SU-DHL-6 (cell line): ENCODE measurements around the gene TMEM117.

ENCODE experiments used
- H2AFZ ChIP-seq: fragments of 200-600 bp; sonication (generic); 2 replicates; pipeline ENCODE4 v1.6.1; 2014; ENCODE audit warnings: low read depth, mild to moderate bottlenecking, moderate library complexity, mixed read lengths, antibody characterized with exemption, low read length; ENCODE audit not compliant: severe bottlenecking
- H3F3A ChIP-seq: fragments of 200-600 bp; shearing (Covaris generic); 2 replicates; pipeline ENCODE4 v1.6.0; 2016; ENCODE audit warnings: antibody characterized with exemption, mild to moderate bottlenecking; ENCODE audit not compliant: insufficient read depth
- H3K27ac ChIP-seq: fragments of 200-600 bp; sonication (generic); 2 replicates; pipeline ENCODE4 v1.5.1; 2016; ENCODE audit warnings: low read depth, mild to moderate bottlenecking, low read length, moderate library complexity, mixed read lengths
- H3K27me3 ChIP-seq: fragments of 200-600 bp; sonication (generic), shearing (Covaris generic); 2 replicates; pipeline ENCODE4 v1.6.0; 2014; ENCODE audit warnings: mild to moderate bottlenecking, low read length
- H3K36me3 ChIP-seq: fragments of 200-600 bp; sonication (generic); 2 replicates; pipeline ENCODE4 v1.6.1; 2014; ENCODE audit warnings: mild to moderate bottlenecking, low read length, mixed read lengths
- H3K4me2 ChIP-seq: fragments of 300-600, 200-600 bp; shearing (Covaris generic), sonication (generic); 2 replicates; pipeline ENCODE4 v1.6.0; 2014; ENCODE audit warnings: low read length, low read depth, mild to moderate bottlenecking; ENCODE audit not compliant: poor library complexity, severe bottlenecking
- H3K4me3 ChIP-seq: fragments of 200-600 bp; sonication (generic); 2 replicates; pipeline ENCODE4 v1.5.1; 2014; ENCODE audit warnings: antibody characterized with exemption, low read length, mild to moderate bottlenecking, mixed read lengths; ENCODE audit not compliant: insufficient read depth, poor library complexity, severe bottlenecking
- H3K79me2 ChIP-seq: fragments of 200-600 bp; sonication (generic); 2 replicates; pipeline ENCODE4 v1.6.1; 2014; ENCODE audit warnings: mild to moderate bottlenecking, low read length, moderate library complexity; ENCODE audit not compliant: insufficient read depth
- H3K9ac ChIP-seq: fragments of 200-600 bp; sonication (generic); 2 replicates; pipeline ENCODE4 v1.7.0; 2014; ENCODE audit warnings: mild to moderate bottlenecking, low read length
- H3K9me2 ChIP-seq: fragments of 200-600 bp; sonication (generic); replicated peaks from 2 replicates; pipeline ENCODE4 v1.6.1; 2014; ENCODE audit warnings: low read length; ENCODE audit not compliant: insufficient read depth
- H3K9me3 ChIP-seq: fragments of 200-600 bp; sonication (generic); 2 replicates; pipeline ENCODE4 v1.6.1; 2014; ENCODE audit warnings: low read length, mixed read lengths; ENCODE audit not compliant: insufficient read depth
- H4K20me1 ChIP-seq: fragments of 200-600 bp; sonication (generic); 2 replicates; pipeline ENCODE4 v1.6.1; 2014; ENCODE audit warnings: low read depth, mild to moderate bottlenecking, antibody characterized with exemption, low read length, moderate library complexity, mixed read lengths
- EZH2phosphoT487 ChIP-seq: fragments of 200-600 bp; sonication (generic), shearing (Covaris generic); conservative IDR thresholded peaks from 2 replicates; pipeline ENCODE4 v1.6.1; 2018; ENCODE audit warnings: mild to moderate bottlenecking, antibody characterized with exemption, low read length, moderate library complexity, mixed read lengths
- TF ChIP-seq, protein P1 (sequence below): fragments of 200-600 bp; sonication (generic); IDR thresholded peaks from one replicate; pipeline ENCODE4 v1.5.1; 2017; ENCODE audit warnings: antibody characterized with exemption, mild to moderate bottlenecking, low read length, moderate library complexity; ENCODE audit not compliant: insufficient read depth, poor library complexity, severe bottlenecking

Gene TMEM117

GRCh38 chr12:43964033-43964432 lies 128.2 kb downstream of the TMEM117 start:
- no peak overlapping the region for H2AFZ ChIP-seq
- H3F3A ChIP-seq, result no peaks in the 10 kb centered on the region
- no peak overlapping the region for H3K27ac ChIP-seq
- no peaks in the 10 kb centered on the region for H3K79me2 ChIP-seq
- H3K36me3 ChIP-seq, result no peaks in the 10 kb centered on the region
- no peaks in the 10 kb centered on the region for H3K27me3 ChIP-seq
- no peaks in the 10 kb centered on the region for H3K9me3 ChIP-seq
- H3K9ac ChIP-seq, result no peak overlapping the region
- no peaks in the 10 kb centered on the region for H4K20me1 ChIP-seq
- H3K4me2 ChIP-seq, result no peak overlapping the region
- no peaks in the 10 kb centered on the region for H3K9me2 ChIP-seq
- no peak overlapping the region for H3K4me3 ChIP-seq
- TF ChIP-seq, protein P1, sequence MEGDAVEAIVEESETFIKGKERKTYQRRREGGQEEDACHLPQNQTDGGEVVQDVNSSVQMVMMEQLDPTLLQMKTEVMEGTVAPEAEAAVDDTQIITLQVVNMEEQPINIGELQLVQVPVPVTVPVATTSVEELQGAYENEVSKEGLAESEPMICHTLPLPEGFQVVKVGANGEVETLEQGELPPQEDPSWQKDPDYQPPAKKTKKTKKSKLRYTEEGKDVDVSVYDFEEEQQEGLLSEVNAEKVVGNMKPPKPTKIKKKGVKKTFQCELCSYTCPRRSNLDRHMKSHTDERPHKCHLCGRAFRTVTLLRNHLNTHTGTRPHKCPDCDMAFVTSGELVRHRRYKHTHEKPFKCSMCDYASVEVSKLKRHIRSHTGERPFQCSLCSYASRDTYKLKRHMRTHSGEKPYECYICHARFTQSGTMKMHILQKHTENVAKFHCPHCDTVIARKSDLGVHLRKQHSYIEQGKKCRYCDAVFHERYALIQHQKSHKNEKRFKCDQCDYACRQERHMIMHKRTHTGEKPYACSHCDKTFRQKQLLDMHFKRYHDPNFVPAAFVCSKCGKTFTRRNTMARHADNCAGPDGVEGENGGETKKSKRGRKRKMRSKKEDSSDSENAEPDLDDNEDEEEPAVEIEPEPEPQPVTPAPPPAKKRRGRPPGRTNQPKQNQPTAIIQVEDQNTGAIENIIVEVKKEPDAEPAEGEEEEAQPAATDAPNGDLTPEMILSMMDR, result no peak
- TF ChIP-seq EZH2phosphoT487, result no peak

DNA sequence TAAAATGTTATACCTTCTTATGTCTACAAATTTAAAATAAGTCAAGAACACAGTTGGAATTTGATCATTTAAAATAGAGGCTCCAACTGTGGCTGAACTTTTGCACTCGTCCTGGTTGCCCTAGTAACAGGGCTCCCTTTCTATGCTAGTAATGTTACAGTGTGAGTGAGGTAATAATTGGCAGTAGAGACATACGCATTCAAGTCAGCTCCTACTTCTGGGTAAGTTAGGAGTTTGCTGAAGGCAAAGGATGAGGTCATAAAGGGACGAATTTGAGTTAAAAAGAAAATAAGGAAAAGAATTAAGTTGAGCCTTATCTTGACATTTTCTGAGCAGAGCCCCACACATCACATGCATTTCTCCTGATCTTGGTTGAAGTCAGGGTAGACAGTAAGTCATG lies 129.1 kb downstream of the TMEM117 start:
- no peak overlapping the region for H3K4me3 ChIP-seq
- no peaks in the 10 kb centered on the region for H3K9me2 ChIP-seq
- H2AFZ ChIP-seq, result no peak overlapping the region
- H3K36me3 ChIP-seq, result no peaks in the 10 kb centered on the region
- H3K9ac ChIP-seq, result no peak overlapping the region
- H3K79me2 ChIP-seq, result no peaks in the 10 kb centered on the region
- no peak overlapping the region for H3K4me2 ChIP-seq
- no peaks in the 10 kb centered on the region for H3K9me3 ChIP-seq
- TF ChIP-seq EZH2phosphoT487, result no peak
- H3K27me3 ChIP-seq, result no peaks in the 10 kb centered on the region
- no peak overlapping the region for H3K27ac ChIP-seq
- no peaks in the 10 kb centered on the region for H3F3A ChIP-seq
- H4K20me1 ChIP-seq, result no peaks in the 10 kb centered on the region

- no peaks in the 10 kb centered on the region for H3K9me2 ChIP-seq
- no peak overlapping the region for H3K9ac ChIP-seq
- H3K4me2 ChIP-seq, result no peak overlapping the region
- no peaks in the 10 kb centered on the region for H3K27me3 ChIP-seq
- H3K27ac ChIP-seq, result no peak overlapping the region
- H2AFZ ChIP-seq, result no peak overlapping the region
- H3F3A ChIP-seq, result no peaks in the 10 kb centered on the region
- no peaks in the 10 kb centered on the region for H3K9me3 ChIP-seq
- no peak for TF ChIP-seq EZH2phosphoT487
- TF ChIP-seq, protein P1, result no peak
- H3K79me2 ChIP-seq, result no peaks in the 10 kb centered on the region
- no peaks in the 10 kb centered on the region for H3K36me3 ChIP-seq
- H4K20me1 ChIP-seq, result no peaks in the 10 kb centered on the region
- no peak overlapping the region for H3K4me3 ChIP-seq
Observed at GRCh38 chr12:43965899-43966298, 130.0 kb downstream of the TMEM117 start.

DNA sequence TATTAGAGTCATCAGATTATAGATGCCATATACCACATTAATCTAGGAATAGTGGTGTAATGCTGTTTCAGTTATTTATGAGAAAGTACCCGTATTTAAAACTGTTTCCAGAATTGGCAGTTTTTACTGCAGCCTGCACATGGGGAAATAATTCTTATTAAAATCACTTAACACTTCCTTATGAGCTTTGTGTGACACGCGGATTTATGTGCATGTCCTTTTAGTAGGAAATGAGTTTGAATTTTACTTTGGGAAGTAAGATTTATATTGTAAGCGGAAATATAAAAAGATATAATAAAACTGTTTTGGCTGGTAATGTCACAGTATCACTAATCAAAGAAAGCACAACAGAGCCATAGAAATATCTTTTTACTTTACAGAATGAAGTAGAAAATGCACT lies 132.9 kb downstream of the TMEM117 start:
- no peaks in the 10 kb centered on the region for H3K9me2 ChIP-seq
- TF ChIP-seq, protein P1, result no peak
- no peak for TF ChIP-seq EZH2phosphoT487
- H3K9ac ChIP-seq, result no peak overlapping the region
- no peaks in the 10 kb centered on the region for H3K9me3 ChIP-seq
- H3K4me3 ChIP-seq, result no peak overlapping the region
- no peak overlapping the region for H2AFZ ChIP-seq
- no peaks in the 10 kb centered on the region for H3K36me3 ChIP-seq
- no peak overlapping the region for H3K4me2 ChIP-seq
- H3K79me2 ChIP-seq, result no peaks in the 10 kb centered on the region
- no peak overlapping the region for H3K27ac ChIP-seq
- H3F3A ChIP-seq, result no peaks in the 10 kb centered on the region
- no peaks in the 10 kb centered on the region for H3K27me3 ChIP-seq
- no peaks in the 10 kb centered on the region for H4K20me1 ChIP-seq
